A673 (cell line): ENCODE results near the gene BCR.

Experiments
- EZH2 ChIP-seq: fragments of 200-600 bp; sonication (generic); IDR thresholded peaks from 2 replicates; pipeline ENCODE4 v1.6.1; 2017; ENCODE audit warnings: borderline replicate concordance, low read depth, mild to moderate bottlenecking, mixed read lengths, antibody characterized with exemption, low read length; ENCODE audit not compliant: poor library complexity, severe bottlenecking
- TF ChIP-seq, protein P1 (sequence below): fragments of 300-800, 200-600 bp; sonication (generic); conservative IDR thresholded peaks from 2 replicates; pipeline ENCODE4 v1.5.1; 2017; ENCODE audit warnings: low read depth, mild to moderate bottlenecking, antibody characterized with exemption, low read length, moderate library complexity, mixed read lengths

GRCh38 chr22:23270798-23271596, 90.7 kb downstream of the BCR start:
- TF ChIP-seq, protein P1, sequence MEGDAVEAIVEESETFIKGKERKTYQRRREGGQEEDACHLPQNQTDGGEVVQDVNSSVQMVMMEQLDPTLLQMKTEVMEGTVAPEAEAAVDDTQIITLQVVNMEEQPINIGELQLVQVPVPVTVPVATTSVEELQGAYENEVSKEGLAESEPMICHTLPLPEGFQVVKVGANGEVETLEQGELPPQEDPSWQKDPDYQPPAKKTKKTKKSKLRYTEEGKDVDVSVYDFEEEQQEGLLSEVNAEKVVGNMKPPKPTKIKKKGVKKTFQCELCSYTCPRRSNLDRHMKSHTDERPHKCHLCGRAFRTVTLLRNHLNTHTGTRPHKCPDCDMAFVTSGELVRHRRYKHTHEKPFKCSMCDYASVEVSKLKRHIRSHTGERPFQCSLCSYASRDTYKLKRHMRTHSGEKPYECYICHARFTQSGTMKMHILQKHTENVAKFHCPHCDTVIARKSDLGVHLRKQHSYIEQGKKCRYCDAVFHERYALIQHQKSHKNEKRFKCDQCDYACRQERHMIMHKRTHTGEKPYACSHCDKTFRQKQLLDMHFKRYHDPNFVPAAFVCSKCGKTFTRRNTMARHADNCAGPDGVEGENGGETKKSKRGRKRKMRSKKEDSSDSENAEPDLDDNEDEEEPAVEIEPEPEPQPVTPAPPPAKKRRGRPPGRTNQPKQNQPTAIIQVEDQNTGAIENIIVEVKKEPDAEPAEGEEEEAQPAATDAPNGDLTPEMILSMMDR: no peak
- TF ChIP-seq EZH2: no peak
